Breast epithelium (tissue), 3 donors: ENCODE data around the gene IL12RB2.
"Not testable (repeated sequence)": the region's sequence is repeated elsewhere in the genome, so short reads cannot be mapped to it uniquely, and the experiment has no call there.

Source experiments
- CTCF ChIP-seq, 3 donors: fragments of 450-650 bp; IDR thresholded peaks; one replicate each; pipeline ENCODE4 v1.5.1; 2016 to 2017; ENCODE audit warnings: antibody characterized with exemption in 3 of 3, mild to moderate bottlenecking in 3 of 3, moderate library complexity in 3 of 3
- POLR2A ChIP-seq: fragments of 450-650 bp; IDR thresholded peaks from one replicate; pipeline ENCODE4 v1.6.1; 2016; ENCODE audit warnings: antibody characterized with exemption, mild to moderate bottlenecking, moderate library complexity
- POLR2AphosphoS5 ChIP-seq, 3 donors: sonication (generic); formaldehyde crosslinking; IDR thresholded peaks; one replicate each; pipeline ENCODE4 v1.6.1; 2017; ENCODE audit warnings: antibody characterized with exemption in 3 of 3

DNA sequence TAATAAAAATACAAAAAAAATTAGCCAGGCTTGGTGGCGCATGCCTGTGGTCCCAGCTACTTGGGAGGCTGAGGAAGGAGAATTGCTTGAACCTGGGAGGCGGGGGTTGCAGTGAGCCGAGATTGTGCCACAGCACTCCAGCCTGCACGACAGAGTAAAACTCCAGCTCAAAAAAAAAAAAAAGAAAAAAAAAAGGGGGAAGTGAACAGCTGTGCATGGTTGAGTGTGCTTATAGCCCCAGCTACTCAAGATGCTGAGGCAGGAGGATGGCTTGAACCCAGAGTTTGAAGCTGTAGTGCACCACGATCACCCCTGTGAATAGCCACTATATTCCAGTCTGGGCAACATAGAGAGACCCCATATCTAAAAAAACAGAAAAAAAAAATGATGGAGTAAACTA, 138.3 kb downstream of the IL12RB2 start:
- TF ChIP-seq POLR2A; CTCF (IDR thresholded peaks at IDR 0.05); POLR2AphosphoS5 (IDR thresholded peaks at IDR 0.05): not testable (repeated sequence)
